Endometrium (tissue), 2 donors: ENCODE data around the gene CREB5.

Experiments used
- FAIRE-seq: peaks from 2 replicates; lab custom pipeline; 2012; peaks lifted over from hg19 to GRCh38; lab: Jason Lieb, UNC
- donor health status: control.
- donor health status: control.

Gene CREB5

GRCh38 chr7:28714459-28715120 is 302.3 kb downstream of the CREB5 start:
- FAIRE-seq = peak; percentile 79

- FAIRE-seq = peak; percentile 95
Measured at GRCh38 chr7:28717445-28718054, 305.2 kb downstream of the CREB5 start.

GRCh38 chr7:28718055-28718481 is 305.8 kb downstream of the CREB5 start:
- FAIRE-seq = no peak

- no peak for FAIRE-seq
Measured at GRCh38 chr7:28718545-28718944, 306.2 kb downstream of the CREB5 start.

- no peak for FAIRE-seq
Measured at GRCh38 chr7:28722684-28723083, 310.4 kb downstream of the CREB5 start.

- FAIRE-seq = no peak
Measured at GRCh38 chr7:28723336-28723735, 311.0 kb downstream of the CREB5 start.

- no peak for FAIRE-seq
Measured at GRCh38 chr7:28724563-28724962, 312.2 kb downstream of the CREB5 start.

- FAIRE-seq = no peak
Measured at GRCh38 chr7:28725045-28725642, 312.8 kb downstream of the CREB5 start.

- FAIRE-seq = no peak
Measured at GRCh38 chr7:28725911-28726310, 313.6 kb downstream of the CREB5 start.

- FAIRE-seq = no peak
Measured at GRCh38 chr7:28726555-28726954, 314.2 kb downstream of the CREB5 start.

- FAIRE-seq = no peak
Measured at GRCh38 chr7:28729281-28729680, 317.0 kb downstream of the CREB5 start.

- no peak for FAIRE-seq
Measured at GRCh38 chr7:28729727-28730126, 317.4 kb downstream of the CREB5 start.

- peak; percentile 61 for FAIRE-seq
Measured at GRCh38 chr7:28731092-28731658, 318.9 kb downstream of the CREB5 start.

GRCh38 chr7:28732071-28732869 is 320.0 kb downstream of the CREB5 start:
- FAIRE-seq = peak; percentile 80

GRCh38 chr7:28733035-28733434 is 320.7 kb downstream of the CREB5 start:
- no peak for FAIRE-seq

GRCh38 chr7:28738412-28738811 is 326.1 kb downstream of the CREB5 start:
- no peak for FAIRE-seq

- no peak for FAIRE-seq
Measured at GRCh38 chr7:28739128-28739527, 326.8 kb downstream of the CREB5 start.

- FAIRE-seq = no peak
Measured at GRCh38 chr7:28739826-28740225, 327.5 kb downstream of the CREB5 start.

- FAIRE-seq = no peak
Measured at GRCh38 chr7:28744951-28745350, 332.6 kb downstream of the CREB5 start.

GRCh38 chr7:28745351-28745750 is 333.0 kb downstream of the CREB5 start:
- no peak for FAIRE-seq

- no peak for FAIRE-seq
Measured at GRCh38 chr7:28747404-28747803, 335.1 kb downstream of the CREB5 start.

GRCh38 chr7:28747854-28748253 is 335.5 kb downstream of the CREB5 start:
- FAIRE-seq = no peak
